Subcutaneous adipose tissue (tissue), 4 donors: ENCODE measurements around the gene CERS6. TPM values are rescaled to one million over a fixed set of nuclear protein-coding genes. Genes with fewer than 3 reads are reported as not detected.

Experiments used
- CTCF ChIP-seq: fragments of 450-650 bp; IDR thresholded peaks from one replicate; pipeline ENCODE4 v1.5.1; 2016; ENCODE audit warnings: low read depth, mild to moderate bottlenecking, control low read depth, antibody characterized with exemption, moderate library complexity
- total RNA-seq, 4 donors: library from RNA; depleted of rRNA; stranded (reverse); fragments of >200 nt; gene quantifications; one replicate each; pipeline ENCODE4 v1.1.0, GENCODE V29; 2016

The CERS6 gene
- 10 to 100 TPM; 51.7 to 77.1 (median 59.3) TPM for total RNA-seq

GRCh38 chr2:168455645-168456520 lies at the start of gene CERS6:
CERS6 (plus strand) TSS chr2:168456272; CDS start chr2:168456449, 177 bp downstream.
- no peak for TF ChIP-seq CTCF

GRCh38 chr2:168416555-168416954 lies 39.5 kb upstream of the CERS6 start:
- TF ChIP-seq CTCF, result no peak

DNA sequence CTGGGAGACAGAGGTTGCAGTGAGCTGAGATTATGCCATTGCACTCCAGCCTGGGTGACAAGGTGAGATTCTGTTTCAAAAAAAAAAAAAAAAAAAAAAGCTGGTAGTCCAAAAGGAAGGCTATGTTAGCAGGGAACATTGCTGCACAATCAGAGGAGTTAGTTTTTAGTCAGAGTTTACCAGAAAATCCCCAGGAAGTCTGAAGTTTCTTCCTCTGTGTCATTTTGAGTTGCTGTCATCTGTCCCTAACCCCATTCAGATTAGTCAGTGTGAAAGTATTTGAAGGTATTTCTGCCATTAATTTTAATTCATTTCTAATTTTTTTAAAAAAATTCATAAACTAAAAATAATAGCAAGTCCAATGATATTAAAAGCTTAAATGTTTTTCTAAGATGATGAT lies 33.5 kb upstream of the CERS6 start:
- TF ChIP-seq CTCF, result no peak

GRCh38 chr2:168424112-168424951 lies 31.7 kb upstream of the CERS6 start:
- no peak for TF ChIP-seq CTCF

DNA sequence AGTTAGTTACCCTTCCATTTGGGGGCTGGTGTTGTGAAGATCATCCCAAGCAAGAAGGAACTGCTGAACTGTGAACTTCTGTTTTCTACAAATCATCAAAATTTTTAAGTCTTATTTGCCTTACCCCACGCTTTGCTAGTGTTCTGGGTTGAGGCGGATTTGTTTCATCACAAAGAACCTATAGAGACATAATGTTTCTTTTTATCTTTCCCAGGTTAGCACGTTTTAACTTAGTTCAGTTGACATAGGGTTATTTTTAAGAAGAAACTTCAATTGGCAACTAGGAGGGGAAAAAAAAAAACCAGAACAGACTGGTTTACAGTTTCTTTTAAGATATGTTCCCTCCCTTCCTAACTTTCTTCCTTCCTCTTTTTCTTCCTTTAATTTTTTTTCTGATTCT lies 31.1 kb upstream of the CERS6 start:
- TF ChIP-seq CTCF, result no peak

DNA sequence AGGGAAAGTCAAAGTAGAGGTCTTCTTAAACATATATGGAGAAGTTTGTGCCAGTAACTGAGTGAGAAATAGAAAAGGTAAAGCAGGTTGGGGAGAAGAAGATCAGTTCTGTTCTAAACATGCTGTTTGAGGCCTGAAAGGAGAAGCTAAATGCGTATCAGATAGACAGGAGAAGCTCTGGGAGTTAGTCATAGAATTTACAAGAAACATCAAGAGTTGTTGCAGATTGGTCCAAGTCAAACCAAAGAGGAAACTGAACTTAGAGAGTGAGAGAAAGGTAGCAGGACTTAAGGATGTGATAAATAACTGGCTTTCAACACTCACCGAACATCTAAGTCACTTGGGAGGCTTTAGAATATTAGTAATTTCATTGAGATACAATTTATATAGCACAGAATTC lies 29.2 kb upstream of the CERS6 start:
- TF ChIP-seq CTCF, result no peak

DNA sequence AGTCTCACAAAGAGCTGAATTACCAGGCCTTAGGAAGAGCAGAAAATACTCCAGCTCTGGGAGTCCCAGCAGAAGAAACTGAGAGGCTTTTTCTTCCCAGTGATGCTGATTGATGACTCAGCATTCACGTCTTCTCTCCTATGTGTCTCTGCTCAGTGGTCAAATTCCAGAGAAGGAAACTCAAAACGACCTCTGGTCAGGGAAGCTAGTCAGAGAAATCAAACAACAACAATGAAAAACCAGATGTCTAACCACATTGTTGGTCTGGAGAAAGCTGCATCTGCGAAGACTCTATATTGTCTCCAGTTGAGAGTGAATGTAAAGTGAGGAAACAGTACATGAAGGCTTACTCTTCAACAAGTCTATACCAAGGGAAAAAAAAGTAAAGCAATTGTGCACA lies 28.6 kb upstream of the CERS6 start:
- TF ChIP-seq CTCF, result no peak
